AG09309 (cell line): ENCODE data around the gene COL5A3.
"Not testable (repeated sequence)": the region's sequence is repeated elsewhere in the genome, so short reads cannot be mapped to it uniquely, and the experiment has no call there.

Experiments
- DNase-seq: peaks from one replicate; pipeline ENCODE4 v3.0.0-alpha.2; 2010; ENCODE audit warnings: low read depth
- H3K4me3 ChIP-seq: 2 replicates; pipeline ENCODE4 v1.5.1; 2011; ENCODE audit warnings: mild to moderate bottlenecking, low read depth, low read length, moderate library complexity; ENCODE audit not compliant: control insufficient read depth
- CTCF ChIP-seq: IDR thresholded peaks from 2 replicates; pipeline ENCODE4 v1.5.1; 2011; ENCODE audit warnings: mild to moderate bottlenecking, low read depth, low read length, inconsistent platforms; ENCODE audit not compliant: insufficient read depth, control insufficient read depth; ENCODE audit errors: missing control alignments

COL5A3 gene

GRCh38 chr19:9958379-9958821, 51.9 kb downstream of the COL5A3 start:
- peak; percentile 1 for TF ChIP-seq CTCF
- H3K4me3 ChIP-seq, result no peak overlapping the region
- peak; percentile 95 for DNase-seq

- DNase-seq, result no peak
- H3K4me3 ChIP-seq, result no peak overlapping the region
- no peak for TF ChIP-seq CTCF
Measured at GRCh38 chr19:9956956-9957355, 53.3 kb downstream of the COL5A3 start.

GRCh38 chr19:9953802-9954542, 56.3 kb downstream of the COL5A3 start:
- H3K4me3 ChIP-seq, result no peak overlapping the region
- DNase-seq, result no peak
- TF ChIP-seq CTCF, result no peak

- DNase-seq, result no peak
- no peak for TF ChIP-seq CTCF
- H3K4me3 ChIP-seq, result no peak overlapping the region
Measured at GRCh38 chr19:9952276-9952675, 58.0 kb downstream of the COL5A3 start.

- no peak for TF ChIP-seq CTCF
- no peak overlapping the region for H3K4me3 ChIP-seq
- DNase-seq, result no peak
Measured at GRCh38 chr19:9947441-9947840, 62.9 kb downstream of the COL5A3 start.

GRCh38 chr19:9946528-9947125, 63.7 kb downstream of the COL5A3 start:
- not testable (repeated sequence) for H3K4me3 ChIP-seq, DNase-seq

GRCh38 chr19:9945319-9945966, 64.9 kb downstream of the COL5A3 start:
- H3K4me3 ChIP-seq, result peak overlapping the region; percentile 15; the same call in 1 of the 2 replicates
- peak; percentile 29 for TF ChIP-seq CTCF
- DNase-seq, result peak; percentile 100
